A673 (cell line): ENCODE measurements around the gene PNLIPRP2. TPM values are rescaled to one million over a fixed set of nuclear protein-coding genes. Genes with fewer than 3 reads are reported as not detected.

ENCODE experiments used
- BruUV-seq: library from RNA; stranded (reverse); fragments of 400-500 nt; replicated peaks from 2 replicates; lab custom pipeline; 2021; lab: Mats Ljungman, UMichigan
- CTCF ChIA-PET: fragments of 300-600 bp; sonication (Branson Sonifier 250); formaldehyde crosslinking; loops from one replicate; lab custom pipeline; 2022; ENCODE audit warnings: antibody characterized with exemption; lab: Charles Lee
- POLR2A ChIA-PET: fragments of 300-600 bp; sonication (Branson Sonifier 250); formaldehyde crosslinking; loops from one replicate; lab custom pipeline; 2022; ENCODE audit warnings: antibody characterized with exemption; ENCODE audit not compliant: low non-redundant PET; lab: Charles Lee
- DNase-seq: peaks from one replicate; pipeline ENCODE4 v3.0.0-alpha.2; 2015; ENCODE audit warnings: low spot score
- H3K27ac ChIP-seq: fragments of 200-600 bp; sonication (generic); 2 replicates; pipeline ENCODE4 v1.5.1; 2016; ENCODE audit warnings: mixed run types, low read depth, mild to moderate bottlenecking, mixed read lengths, antibody characterized with exemption, low read length; ENCODE audit not compliant: poor library complexity, severe bottlenecking
- H3K27me3 ChIP-seq: fragments of 200-600 bp; sonication (generic); replicated peaks from 2 replicates; pipeline ENCODE4 v1.6.1; 2017; ENCODE audit warnings: mixed run types, low read depth, mild to moderate bottlenecking, mixed read lengths, antibody characterized with exemption, low read length; ENCODE audit not compliant: insufficient read depth, poor library complexity
- H3K36me3 ChIP-seq: fragments of 200-600 bp; sonication (generic); 2 replicates; pipeline ENCODE4 v1.6.1; 2016; ENCODE audit warnings: mixed run types, mild to moderate bottlenecking, mixed read lengths, antibody characterized with exemption, low read length; ENCODE audit not compliant: insufficient read depth, poor library complexity, severe bottlenecking
- H3K4me1 ChIP-seq: fragments of 200-600 bp; sonication (generic); 2 replicates; pipeline ENCODE4 v1.6.1; 2017; ENCODE audit warnings: mixed run types, mild to moderate bottlenecking, mixed read lengths, antibody characterized with exemption, low read length; ENCODE audit not compliant: insufficient read depth, poor library complexity, severe bottlenecking
- H3K4me3 ChIP-seq: fragments of 200-600 bp; sonication (generic); 2 replicates; pipeline ENCODE4 v1.5.1; 2016; ENCODE audit warnings: low read depth, mixed run types, mild to moderate bottlenecking, mixed read lengths, low read length; ENCODE audit not compliant: poor library complexity, severe bottlenecking
- H3K9me3 ChIP-seq: fragments of 200-600 bp; sonication (generic); 2 replicates; pipeline ENCODE4 v1.6.1; 2016; ENCODE audit warnings: mixed run types, low read depth, mild to moderate bottlenecking, mixed read lengths, antibody characterized with exemption, low read length; ENCODE audit not compliant: poor library complexity, severe bottlenecking
- EZH2 ChIP-seq: fragments of 200-600 bp; sonication (generic); IDR thresholded peaks from 2 replicates; pipeline ENCODE4 v1.6.1; 2017; ENCODE audit warnings: borderline replicate concordance, low read depth, mild to moderate bottlenecking, mixed read lengths, antibody characterized with exemption, low read length; ENCODE audit not compliant: poor library complexity, severe bottlenecking
- intact Hi-C: fragments of 100-400 bp; cut with micrococcal nuclease; formaldehyde crosslinking; loops from one replicate; pipeline ENCODE4 v1.10.0; 2022; ENCODE audit not compliant: unreplicated experiment
- total RNA-seq: library from RNA; stranded (reverse); gene quantifications from 2 replicates; pipeline ENCODE4 v1.2.3, GENCODE V29; 2021
- TF ChIP-seq, protein P1 (sequence below): fragments of 300-800, 200-600 bp; sonication (generic); conservative IDR thresholded peaks from 2 replicates; pipeline ENCODE4 v1.5.1; 2017; ENCODE audit warnings: low read depth, mild to moderate bottlenecking, antibody characterized with exemption, low read length, moderate library complexity, mixed read lengths

Gene PNLIPRP2
- total RNA-seq, 1 experiment from 2014 or later = not detected

DNA sequence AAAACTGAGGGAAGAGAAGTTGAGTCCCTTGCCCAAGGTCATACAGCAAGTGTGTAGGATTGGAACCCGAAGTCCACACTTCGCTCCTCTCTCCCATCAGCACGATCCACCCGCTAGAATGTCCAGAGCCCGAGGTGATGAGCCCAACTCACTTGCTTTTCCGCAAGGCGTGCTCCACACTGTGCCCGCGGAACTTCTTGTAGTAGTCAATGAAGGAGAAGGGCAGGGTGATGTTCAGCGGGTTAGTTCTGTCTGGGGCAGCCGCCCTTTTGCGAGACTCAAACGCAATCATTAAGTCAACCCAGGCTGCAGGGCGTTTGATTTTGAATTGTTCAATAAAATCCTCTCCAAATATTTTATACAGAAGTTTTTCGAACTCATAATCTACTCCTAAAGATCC is 58.6 kb downstream of the PNLIPRP2 start:
- Histone ChIP-seq H3K27me3 (peaks cover 3% of the 10 kb centered on the region), H3K4me3 (no peak overlapping the region), H3K9me3 (no peaks in the 10 kb centered on the region), H3K36me3 (no peaks in the 10 kb centered on the region), H3K27ac (no peak overlapping the region), H3K4me1 (no peaks in the 10 kb centered on the region)
- CTCF ChIA-PET = no interaction called here
- TF ChIP-seq, protein P1, sequence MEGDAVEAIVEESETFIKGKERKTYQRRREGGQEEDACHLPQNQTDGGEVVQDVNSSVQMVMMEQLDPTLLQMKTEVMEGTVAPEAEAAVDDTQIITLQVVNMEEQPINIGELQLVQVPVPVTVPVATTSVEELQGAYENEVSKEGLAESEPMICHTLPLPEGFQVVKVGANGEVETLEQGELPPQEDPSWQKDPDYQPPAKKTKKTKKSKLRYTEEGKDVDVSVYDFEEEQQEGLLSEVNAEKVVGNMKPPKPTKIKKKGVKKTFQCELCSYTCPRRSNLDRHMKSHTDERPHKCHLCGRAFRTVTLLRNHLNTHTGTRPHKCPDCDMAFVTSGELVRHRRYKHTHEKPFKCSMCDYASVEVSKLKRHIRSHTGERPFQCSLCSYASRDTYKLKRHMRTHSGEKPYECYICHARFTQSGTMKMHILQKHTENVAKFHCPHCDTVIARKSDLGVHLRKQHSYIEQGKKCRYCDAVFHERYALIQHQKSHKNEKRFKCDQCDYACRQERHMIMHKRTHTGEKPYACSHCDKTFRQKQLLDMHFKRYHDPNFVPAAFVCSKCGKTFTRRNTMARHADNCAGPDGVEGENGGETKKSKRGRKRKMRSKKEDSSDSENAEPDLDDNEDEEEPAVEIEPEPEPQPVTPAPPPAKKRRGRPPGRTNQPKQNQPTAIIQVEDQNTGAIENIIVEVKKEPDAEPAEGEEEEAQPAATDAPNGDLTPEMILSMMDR = no peak
- no peak for TF ChIP-seq EZH2
- BruUV-seq = no TSS peak
- DNase-seq = no peak
- intact Hi-C loops = no loop called here
- POLR2A ChIA-PET = no interaction called here

DNA sequence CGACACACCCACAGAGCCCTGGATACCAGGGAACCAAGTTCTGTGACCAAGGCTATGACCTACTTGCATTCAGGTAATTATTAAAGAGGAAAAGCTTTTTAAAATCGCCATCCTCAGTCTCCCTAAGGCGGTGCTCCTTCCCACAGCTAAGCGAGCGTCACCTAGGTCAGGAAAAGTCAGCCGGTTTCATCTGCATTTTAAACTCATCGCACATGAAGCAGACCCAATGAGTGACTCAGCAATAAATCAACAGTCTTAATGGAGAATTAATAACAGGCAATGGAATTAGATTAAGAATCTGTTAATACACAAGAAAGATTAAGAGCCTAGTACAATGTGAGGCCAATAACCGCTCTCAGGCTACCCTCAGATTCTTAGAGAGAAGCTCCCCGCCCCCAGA is 62.4 kb downstream of the PNLIPRP2 start:
- DNase-seq = no peak
- no TSS peak for BruUV-seq
- POLR2A ChIA-PET = no interaction called here
- no peaks in the 10 kb centered on the region for H3K27me3 ChIP-seq
- H3K36me3 ChIP-seq = no peaks in the 10 kb centered on the region
- no peak overlapping the region for H3K4me3 ChIP-seq
- H3K9me3 ChIP-seq = no peaks in the 10 kb centered on the region
- no peaks in the 10 kb centered on the region for H3K4me1 ChIP-seq
- H3K27ac ChIP-seq = no peak overlapping the region
- CTCF ChIA-PET = interaction anchor here (1.6 to 3.5 kb wide), 3 partner anchors 105 to 491 kb away, joined by 5 to 16 read pairs (median 13); no protein-coding TSS in a partner anchor
- TF ChIP-seq EZH2 = no peak
- TF ChIP-seq, protein P1 = no peak
- intact Hi-C loops = no loop called here

DNA sequence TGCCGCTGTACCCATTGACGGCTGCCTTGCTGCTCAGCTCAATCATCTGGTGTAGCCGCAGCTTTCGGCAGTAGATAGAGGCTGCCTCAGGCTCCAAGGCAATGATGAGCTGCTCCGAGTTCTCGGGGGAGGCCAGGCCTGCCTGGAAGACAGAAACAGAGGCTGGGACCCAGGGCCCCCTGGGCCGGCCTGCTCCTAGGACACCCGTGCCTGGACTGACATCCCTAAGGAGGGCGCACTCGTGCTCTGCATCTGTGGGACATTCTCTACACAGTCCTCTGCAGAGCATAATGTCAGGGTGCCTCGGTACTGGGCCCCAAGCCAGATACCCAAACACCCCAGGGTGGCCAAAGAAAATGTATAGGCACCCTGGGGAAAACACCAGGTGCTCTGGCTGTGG is 63.1 kb downstream of the PNLIPRP2 start:
- Histone ChIP-seq H3K4me3 (no peak overlapping the region), H3K9me3 (no peaks in the 10 kb centered on the region), H3K36me3 (no peaks in the 10 kb centered on the region), H3K4me1 (no peaks in the 10 kb centered on the region), H3K27ac (no peak overlapping the region), H3K27me3 (no peaks in the 10 kb centered on the region)
- ChIA-PET POLR2A (no interaction called here), CTCF (interaction anchor here (1.6 to 3.5 kb wide), 2 partner anchors 104 to 491 kb away, joined by 5 to 16 read pairs; no protein-coding TSS in a partner anchor)
- DNase-seq = no peak
- TF ChIP-seq, protein P1 = no peak
- TF ChIP-seq EZH2 = no peak
- BruUV-seq = no TSS peak
- intact Hi-C loops = no loop called here
